ENCODE results near the gene UBE2Q1.

Gene UBE2Q1

GRCh38 chr1:154529308-154529707 is 29.2 kb downstream of the UBE2Q1 start:
- no peak overlapping the region for H2AFZ ChIP-seq (ENCODE audit: low read depth, low read length)
- TF ChIP-seq CTCF (IDR thresholded peaks at IDR 0.05; ENCODE audit: low read depth, low read length) (no peak), EZH2phosphoT487 (IDR thresholded peaks at IDR 0.05; ENCODE audit: low read depth) (no peak)
- no peak overlapping the region for H3K4me3 ChIP-seq (ENCODE audit: low read length)
- H3K4me2 ChIP-seq (ENCODE audit: low read length), result no peak overlapping the region
- H3K27me3 ChIP-seq (ENCODE audit: low read depth, low read length), result no peaks in the 10 kb centered on the region
- H3K27ac ChIP-seq (ENCODE audit: low read length), result no peak overlapping the region
- no peaks in the 10 kb centered on the region for H3K4me1 ChIP-seq (ENCODE audit: low read length)
- H3K9ac ChIP-seq (ENCODE audit: low read length), result no peak overlapping the region
- H4K20me1 ChIP-seq (ENCODE audit: insufficient read depth, low read length), result no peaks in the 10 kb centered on the region
- H3K9me3 ChIP-seq (ENCODE audit: insufficient read depth, low read length), result no peaks in the 10 kb centered on the region
- no peaks in the 10 kb centered on the region for H3K79me2 ChIP-seq (ENCODE audit: low read length)
- no peaks in the 10 kb centered on the region for H3K36me3 ChIP-seq (replicated peaks; ENCODE audit: low read depth, low read length)

- Histone ChIP-seq H3K79me2 (ENCODE audit: low read length) (no peaks in the 10 kb centered on the region), H3K36me3 (replicated peaks; ENCODE audit: low read depth, low read length) (no peaks in the 10 kb centered on the region), H3K9ac (ENCODE audit: low read length) (no peak overlapping the region), H3K27me3 (ENCODE audit: low read depth, low read length) (no peaks in the 10 kb centered on the region), H3K27ac (ENCODE audit: low read length) (no peak overlapping the region), H3K4me2 (ENCODE audit: low read length) (no peak overlapping the region), H4K20me1 (ENCODE audit: insufficient read depth, low read length) (no peaks in the 10 kb centered on the region), H3K4me3 (ENCODE audit: low read length) (no peak overlapping the region), H3K9me3 (ENCODE audit: insufficient read depth, low read length) (no peaks in the 10 kb centered on the region), H2AFZ (ENCODE audit: low read depth, low read length) (no peak overlapping the region), H3K4me1 (ENCODE audit: low read length) (no peaks in the 10 kb centered on the region)
- TF ChIP-seq CTCF (IDR thresholded peaks at IDR 0.05; ENCODE audit: low read depth, low read length) (no peak), EZH2phosphoT487 (IDR thresholded peaks at IDR 0.05; ENCODE audit: low read depth) (no peak)
Observed at GRCh38 chr1:154527192-154527591, 31.3 kb downstream of the UBE2Q1 start.

GRCh38 chr1:154524881-154525280 is 33.6 kb downstream of the UBE2Q1 start:
- no peaks in the 10 kb centered on the region for H3K79me2 ChIP-seq (ENCODE audit: low read length)
- H3K27ac ChIP-seq (ENCODE audit: low read length), result no peak overlapping the region
- peaks cover 7% of the 10 kb centered on the region for H3K4me1 ChIP-seq (ENCODE audit: low read length)
- no peaks in the 10 kb centered on the region for H3K27me3 ChIP-seq (ENCODE audit: low read depth, low read length)
- no peak overlapping the region for H3K9ac ChIP-seq (ENCODE audit: low read length)
- no peak overlapping the region for H2AFZ ChIP-seq (ENCODE audit: low read depth, low read length)
- H3K4me2 ChIP-seq (ENCODE audit: low read length), result no peak overlapping the region
- H3K9me3 ChIP-seq (ENCODE audit: insufficient read depth, low read length), result no peaks in the 10 kb centered on the region
- H3K4me3 ChIP-seq (ENCODE audit: low read length), result no peak overlapping the region
- no peaks in the 10 kb centered on the region for H3K36me3 ChIP-seq (replicated peaks; ENCODE audit: low read depth, low read length)
- no peak for TF ChIP-seq CTCF (IDR thresholded peaks at IDR 0.05; ENCODE audit: low read depth, low read length)
- TF ChIP-seq EZH2phosphoT487 (IDR thresholded peaks at IDR 0.05; ENCODE audit: low read depth), result no peak
- H4K20me1 ChIP-seq (ENCODE audit: insufficient read depth, low read length), result no peaks in the 10 kb centered on the region

- H2AFZ ChIP-seq (ENCODE audit: low read depth, low read length), result no peak overlapping the region
- no peaks in the 10 kb centered on the region for H4K20me1 ChIP-seq (ENCODE audit: insufficient read depth, low read length)
- peaks cover 10% of the 10 kb centered on the region; the same call in 1 of the 2 replicates for H3K27me3 ChIP-seq (ENCODE audit: low read depth, low read length)
- no peak overlapping the region for H3K27ac ChIP-seq (ENCODE audit: low read length)
- TF ChIP-seq CTCF (IDR thresholded peaks at IDR 0.05; ENCODE audit: low read depth, low read length) (no peak), EZH2phosphoT487 (IDR thresholded peaks at IDR 0.05; ENCODE audit: low read depth) (no peak)
- no peak overlapping the region for H3K9ac ChIP-seq (ENCODE audit: low read length)
- H3K4me2 ChIP-seq (ENCODE audit: low read length), result no peak overlapping the region
- H3K9me3 ChIP-seq (ENCODE audit: insufficient read depth, low read length), result no peaks in the 10 kb centered on the region
- no peak overlapping the region for H3K4me3 ChIP-seq (ENCODE audit: low read length)
- no peaks in the 10 kb centered on the region for H3K36me3 ChIP-seq (replicated peaks; ENCODE audit: low read depth, low read length)
- H3K4me1 ChIP-seq (ENCODE audit: low read length), result peaks cover 23% of the 10 kb centered on the region
- H3K79me2 ChIP-seq (ENCODE audit: low read length), result no peaks in the 10 kb centered on the region
Observed at GRCh38 chr1:154521695-154522094, 36.8 kb downstream of the UBE2Q1 start.

Measured in OCI-LY3 (cell line).